NB4 (cell line): ENCODE results near the gene NFYC.

Experiments used
- DNase-seq: peaks from one replicate; pipeline ENCODE4 v3.0.0; 2010; ENCODE audit warnings: low read depth
- H3K4me3 ChIP-seq: one replicate; pipeline ENCODE4 v1.5.1; 2011; ENCODE audit warnings: mild to moderate bottlenecking, low read depth, low read length, moderate library complexity
- CTCF ChIP-seq: IDR thresholded peaks from one replicate; pipeline ENCODE4 v1.5.1; 2012; ENCODE audit warnings: low read depth, low read length
- MAX ChIP-seq: IDR thresholded peaks from 2 replicates; pipeline ENCODE4 v1.6.1; 2011; ENCODE audit warnings: low read depth, low read length
- MYC ChIP-seq: IDR thresholded peaks from 2 replicates; pipeline ENCODE4 v1.6.1; 2011; ENCODE audit warnings: low read depth, low read length
- POLR2A ChIP-seq: IDR thresholded peaks from 2 replicates; pipeline ENCODE4 v1.6.1; 2011; ENCODE audit warnings: mild to moderate bottlenecking; ENCODE audit not compliant: insufficient read length; ENCODE audit errors: extremely low read depth

The NFYC gene

GRCh38 chr1:40799351-40799867, 107.9 kb downstream of the NFYC start:
- no peak overlapping the region for H3K4me3 ChIP-seq
- no peak for TF ChIP-seq MYC
- no peak for TF ChIP-seq MAX
- no peak for TF ChIP-seq POLR2A
- TF ChIP-seq CTCF, result no peak
- DNase-seq, result no peak

DNA sequence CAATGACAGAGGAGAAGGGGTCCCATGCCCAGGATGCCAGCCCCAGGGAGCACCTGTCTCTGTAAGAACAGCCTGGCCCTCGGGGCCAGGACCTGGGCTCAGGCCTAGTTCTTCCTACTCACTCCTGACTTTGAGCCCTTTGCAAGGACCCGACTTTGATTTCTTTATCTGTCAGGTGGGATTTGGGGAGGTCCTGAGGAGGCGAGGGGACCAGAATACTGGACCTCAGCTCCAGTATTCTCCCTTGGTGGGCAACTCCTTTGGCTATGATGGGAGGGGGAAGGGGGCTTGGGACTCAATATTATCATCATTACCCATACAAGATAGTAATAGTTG, 110.2 kb downstream of the NFYC start:
- no peak for DNase-seq
- H3K4me3 ChIP-seq, result peak overlapping the region; percentile 45
- no peak for TF ChIP-seq MAX
- TF ChIP-seq MYC, result no peak
- TF ChIP-seq POLR2A, result no peak
- TF ChIP-seq CTCF, result no peak

GRCh38 chr1:40802078-40802741, 110.7 kb downstream of the NFYC start:
- peak overlapping the region; percentile 45 for H3K4me3 ChIP-seq
- TF ChIP-seq MYC (no peak), MAX (peak; percentile 63), POLR2A (no peak), CTCF (no peak)
- DNase-seq, result peak; percentile 87

GRCh38 chr1:40802742-40803113, 111.2 kb downstream of the NFYC start:
- peak overlapping the region; percentile 2 for H3K4me3 ChIP-seq
- peak; percentile 49 for DNase-seq
- TF ChIP-seq POLR2A (no peak), MYC (no peak)

DNA sequence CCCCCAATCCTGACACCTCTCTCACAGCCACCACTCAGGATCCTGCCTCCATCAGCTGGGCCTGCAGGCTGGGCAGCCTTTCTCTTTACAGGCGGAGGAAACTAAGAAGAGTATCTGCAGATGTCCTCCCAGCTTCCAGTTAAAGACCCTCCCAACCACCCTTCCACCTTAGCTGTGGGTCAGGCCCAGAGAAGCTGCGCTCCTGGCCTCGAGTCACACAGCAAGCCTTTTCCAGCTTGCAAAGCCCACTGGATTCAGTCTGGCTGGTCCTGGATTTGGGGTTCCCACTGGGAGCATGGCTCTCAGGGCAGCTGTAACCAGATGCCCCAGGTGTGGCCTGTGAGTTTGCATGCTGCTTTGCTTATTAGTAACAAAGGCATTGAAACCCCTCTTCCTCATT, 111.9 kb downstream of the NFYC start:
- DNase-seq, result no peak
- no peak overlapping the region for H3K4me3 ChIP-seq
- no peak for TF ChIP-seq CTCF
- no peak for TF ChIP-seq MYC
- TF ChIP-seq POLR2A, result no peak

- no peak overlapping the region for H3K4me3 ChIP-seq
- no peak for DNase-seq
- no peak for TF ChIP-seq CTCF
- TF ChIP-seq POLR2A, result no peak
- TF ChIP-seq MYC, result no peak
- no peak for TF ChIP-seq MAX
Measured at GRCh38 chr1:40803902-40804301, 112.4 kb downstream of the NFYC start.
